SH-SY5Y (cell line): ENCODE measurements around the gene RNU1-2.

Experiments used
- GATA2 ChIP-seq: IDR thresholded peaks from 2 replicates; pipeline ENCODE4 v1.6.1; 2011; ENCODE audit warnings: mild to moderate bottlenecking, low read depth, low read length
- GATA3 ChIP-seq: IDR thresholded peaks from 2 replicates; pipeline ENCODE4 v1.6.1; 2011; ENCODE audit warnings: low read depth, mild to moderate bottlenecking, low read length, moderate library complexity

RNU1-2 gene

DNA sequence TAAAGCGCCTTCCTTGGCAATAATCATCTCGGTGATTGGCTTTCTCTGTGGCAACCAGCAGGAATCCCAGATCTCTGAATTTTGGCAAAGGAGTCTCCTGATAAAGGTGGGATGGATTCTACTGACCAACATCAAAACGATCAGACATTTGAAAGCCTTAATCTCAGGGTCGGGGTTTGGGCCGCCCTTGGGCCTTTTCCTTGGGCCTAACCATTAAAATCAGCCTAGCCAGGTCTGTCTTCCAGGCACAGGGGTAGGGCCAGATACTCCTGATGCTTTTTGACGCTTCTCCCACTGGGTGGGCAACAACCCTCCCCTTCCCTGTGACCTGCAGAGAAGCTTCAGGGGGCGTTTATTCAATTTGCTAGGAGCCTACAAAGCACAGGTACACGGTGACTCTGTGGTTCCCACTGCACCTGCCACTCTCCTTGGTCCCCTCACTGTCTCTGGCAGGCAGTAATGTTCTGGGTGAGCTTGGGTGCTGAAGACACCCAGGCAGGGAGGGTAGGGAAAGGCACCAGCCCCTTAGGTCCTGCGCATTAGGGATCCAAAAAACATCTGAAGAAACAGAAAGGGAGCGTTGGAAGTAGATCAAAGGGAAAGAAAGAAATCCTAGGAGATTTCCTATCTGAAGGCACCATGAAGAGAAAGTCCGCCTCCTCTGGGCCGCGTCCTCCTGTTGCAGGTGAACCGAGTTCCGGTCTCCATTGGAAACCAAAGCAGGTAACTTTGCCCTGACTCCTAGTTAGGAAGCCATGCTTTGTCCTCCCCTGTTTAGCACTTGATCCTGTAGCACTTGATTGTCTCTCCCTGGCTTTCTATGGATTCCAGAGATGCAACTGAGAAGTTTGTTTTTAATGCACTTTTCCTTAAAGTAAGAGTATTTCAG is 12.3 kb downstream of the RNU1-2 start:
- no peak for TF ChIP-seq GATA2
- no peak for TF ChIP-seq GATA3

DNA sequence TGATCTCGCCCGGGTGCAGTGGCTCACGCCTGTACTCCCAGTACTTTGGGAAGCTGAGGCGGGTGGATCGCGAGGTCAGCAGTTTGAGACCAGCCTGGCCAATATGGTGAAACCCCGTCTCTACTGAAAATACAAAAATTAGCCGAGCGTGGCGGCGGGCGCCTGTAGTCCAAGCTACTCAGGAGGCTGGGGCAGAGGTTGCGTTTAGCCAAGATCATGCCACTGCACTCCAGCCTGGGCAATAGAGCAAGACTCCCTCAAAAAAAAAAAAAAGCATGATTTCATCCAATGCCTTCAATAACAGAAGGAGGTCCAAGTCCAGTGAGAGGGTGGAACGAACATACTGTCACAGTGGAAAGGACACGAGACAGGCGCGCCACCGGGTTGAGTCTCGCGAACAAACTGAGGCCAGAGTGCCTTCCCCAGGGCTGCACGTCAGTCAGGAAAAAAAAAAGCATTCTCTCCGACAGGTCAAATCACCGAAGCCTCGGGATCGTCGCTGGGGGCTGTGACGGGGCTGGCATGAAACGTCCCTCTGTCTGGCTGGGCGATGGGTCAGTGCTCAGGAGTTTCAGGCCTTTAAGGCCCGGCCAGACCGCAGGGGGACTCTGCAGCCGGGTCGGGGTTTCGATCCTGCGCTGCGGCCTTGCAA is 17.5 kb downstream of the RNU1-2 start:
- TF ChIP-seq GATA3, result no peak
- no peak for TF ChIP-seq GATA2

GRCh38 chr1:16913833-16914662 is 18.3 kb downstream of the RNU1-2 start:
- TF ChIP-seq GATA3, result no peak
- no peak for TF ChIP-seq GATA2

DNA sequence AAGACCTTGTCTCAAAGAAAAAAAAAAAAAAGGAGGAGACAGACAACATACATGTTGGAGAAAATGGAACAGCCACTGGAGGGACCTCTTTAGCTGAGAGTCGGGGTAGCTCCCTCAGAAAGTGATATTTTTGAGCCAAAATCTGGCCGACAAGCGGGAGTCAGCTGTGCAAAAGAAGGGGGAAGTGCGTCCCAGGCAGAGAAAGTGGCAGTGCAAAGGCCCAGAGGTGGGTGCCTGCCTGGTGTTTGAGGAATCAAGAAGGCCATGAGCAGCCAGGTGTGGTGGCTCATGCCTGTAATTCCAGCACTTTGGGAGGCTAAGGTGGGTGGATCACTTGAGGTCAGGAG is 19.8 kb downstream of the RNU1-2 start:
- TF ChIP-seq GATA2 (no peak), GATA3 (no peak)

DNA sequence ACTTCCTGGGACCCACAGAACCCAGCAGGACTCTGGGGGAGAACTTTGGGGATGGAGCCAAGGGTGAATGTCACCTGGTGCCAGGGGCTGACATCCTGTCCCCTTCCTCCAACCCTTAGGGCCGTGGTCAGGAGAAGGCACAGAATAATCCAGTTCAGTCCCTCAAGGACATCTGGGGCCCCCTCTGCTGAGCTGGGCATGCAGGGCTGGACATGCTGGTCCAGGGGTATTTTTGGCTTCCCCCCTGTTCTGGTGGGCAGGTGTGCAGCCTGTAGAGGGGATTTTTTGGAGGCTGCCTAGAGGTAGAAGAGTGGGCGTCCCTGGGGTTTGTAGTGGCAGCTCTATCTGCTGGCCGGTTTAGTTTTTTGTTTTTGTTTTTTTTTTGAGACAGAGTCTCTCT is 22.6 kb downstream of the RNU1-2 start:
- TF ChIP-seq GATA3 (no peak), GATA2 (no peak)

- TF ChIP-seq GATA3 (no peak), GATA2 (no peak)
Measured at GRCh38 chr1:16920951-16921350, 25.2 kb downstream of the RNU1-2 start.

- TF ChIP-seq GATA2 (no peak), GATA3 (no peak)
Measured at GRCh38 chr1:16921391-16922185, 25.8 kb downstream of the RNU1-2 start, which contains the start of gene CROCC. Gene CROCC (plus strand): TSS chr1:16921931. CDS start chr1:16922019, 88 bp downstream.

GRCh38 chr1:16922466-16922865 is 26.7 kb downstream of the RNU1-2 start:
- TF ChIP-seq GATA2 (no peak), GATA3 (no peak)

- TF ChIP-seq GATA3, result no peak
- no peak for TF ChIP-seq GATA2
Measured at GRCh38 chr1:16922885-16923431, 27.2 kb downstream of the RNU1-2 start.

DNA sequence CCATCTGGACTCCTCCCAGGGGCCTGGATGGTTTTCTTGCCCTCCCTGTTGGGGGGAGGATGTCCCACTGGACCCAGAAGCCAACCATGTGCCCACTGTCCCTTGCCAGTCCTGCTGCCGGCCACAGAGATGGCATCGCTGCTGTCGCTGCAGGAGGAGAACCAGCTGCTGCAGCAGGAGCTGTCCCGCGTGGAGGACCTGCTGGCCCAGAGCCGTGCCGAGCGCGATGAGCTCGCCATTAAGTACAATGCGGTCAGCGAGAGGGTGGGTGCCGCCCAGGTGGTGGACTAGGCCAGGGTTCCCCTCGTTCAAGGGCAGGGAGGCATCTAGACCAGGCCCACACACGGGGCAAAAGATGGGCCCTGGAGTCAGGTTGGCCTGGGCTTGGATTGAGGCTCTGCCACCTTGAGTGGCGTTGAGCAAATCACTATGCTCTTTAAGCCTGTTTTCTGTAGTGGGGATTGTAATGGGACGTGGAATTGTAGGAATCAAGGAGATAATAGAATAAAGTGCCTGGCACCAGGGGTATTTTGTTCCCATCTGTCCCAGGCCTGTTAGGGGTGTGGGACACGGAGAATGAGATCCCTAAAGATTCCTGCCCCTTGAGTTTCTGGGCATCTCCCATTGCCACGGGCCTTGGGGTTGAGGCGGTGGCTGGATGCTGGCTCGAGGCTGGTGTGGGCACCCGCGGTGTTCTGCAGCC is 28.6 kb downstream of the RNU1-2 start:
- TF ChIP-seq GATA3 (no peak), GATA2 (no peak)

GRCh38 chr1:16924919-16925477 is 29.2 kb downstream of the RNU1-2 start:
- TF ChIP-seq GATA2 (no peak), GATA3 (no peak)
